Measurements from ENCODE around the gene SDC3. TPM values are rescaled to one million over a fixed set of nuclear protein-coding genes. Genes with fewer than 3 reads are reported as not detected.

Gene SDC3
- polyA plus RNA-seq, 4 donors: 0.67 to 36.1 (median 13.4) TPM

GRCh38 chr1:30900486-30900885 lies 8.1 kb downstream of the SDC3 start:
- no peak overlapping the region for H3K27ac ChIP-seq (ENCODE audit: low read depth in 1 of 3, low read length in 2 of 3)
- 58 to 75% (median 71%) methylated on average over 6 of the region's 6 CpGs for WGBS, 3 donors
- H3K4me1 ChIP-seq (ENCODE audit: control insufficient read depth in 3 of 3, insufficient read depth in 2 of 3, low read depth in 1 of 3, low read length in 2 of 3): peaks cover 0 to 18% (median 10%) of the 10 kb centered on the region in 3 donors

GRCh38 chr1:30899577-30900389 lies 8.8 kb downstream of the SDC3 start:
- no peak overlapping the region for H3K27ac ChIP-seq (ENCODE audit: low read depth in 1 of 3, low read length in 2 of 3)
- H3K36me3 ChIP-seq (ENCODE audit: control insufficient read depth in 3 of 3, insufficient read depth in 2 of 3, low read depth in 1 of 3, low read length in 3 of 3): peaks cover 0 to 18% (median 0%) of the 10 kb centered on the region in 3 donors
- no peaks in the 10 kb centered on the region for H3K27me3 ChIP-seq (ENCODE audit: control insufficient read depth in 3 of 3, insufficient read depth in 3 of 3, low read length in 3 of 3)
- DNase-seq (no peak), FAIRE-seq (no peak)
- H3K9me3 ChIP-seq (ENCODE audit: control insufficient read depth in 2 of 2, insufficient read depth in 1 of 2, low read depth in 1 of 2, low read length in 1 of 2): no peaks in the 10 kb centered on the region
- WGBS, 3 donors: 76 to 77% (median 77%) methylated on average over 13 of the region's 13 CpGs
- no peak overlapping the region for H3K4me3 ChIP-seq (ENCODE audit: low read depth in 1 of 3, low read length in 3 of 3)
- peaks cover 0 to 18% (median 10%) of the 10 kb centered on the region in 3 donors for H3K4me1 ChIP-seq (ENCODE audit: control insufficient read depth in 3 of 3, insufficient read depth in 2 of 3, low read depth in 1 of 3, low read length in 2 of 3)

More at GRCh38 chr1:30900486-30900885, 8.1 kb downstream of the SDC3 start:
- FAIRE-seq (no peak), DNase-seq (no peak)
- H3K9me3 ChIP-seq (ENCODE audit: control insufficient read depth in 2 of 2, insufficient read depth in 1 of 2, low read depth in 1 of 2, low read length in 1 of 2): no peaks in the 10 kb centered on the region
- peaks cover 0 to 16% (median 0%) of the 10 kb centered on the region in 3 donors for H3K36me3 ChIP-seq (ENCODE audit: control insufficient read depth in 3 of 3, insufficient read depth in 2 of 3, low read depth in 1 of 3, low read length in 3 of 3)
- H3K27me3 ChIP-seq (ENCODE audit: control insufficient read depth in 3 of 3, insufficient read depth in 3 of 3, low read length in 3 of 3): no peaks in the 10 kb centered on the region
- no peak overlapping the region for H3K4me3 ChIP-seq (ENCODE audit: low read depth in 1 of 3, low read length in 3 of 3)

- Histone ChIP-seq H3K9me3 (ENCODE audit: control insufficient read depth in 2 of 2, insufficient read depth in 1 of 2, low read depth in 1 of 2, low read length in 1 of 2) (no peaks in the 10 kb centered on the region), H3K4me1 (ENCODE audit: control insufficient read depth in 3 of 3, insufficient read depth in 2 of 3, low read depth in 1 of 3, low read length in 2 of 3) (peaks cover 0 to 18% (median 10%) of the 10 kb centered on the region in 3 donors), H3K27ac (ENCODE audit: low read depth in 1 of 3, low read length in 2 of 3) (no peak overlapping the region), H3K4me3 (ENCODE audit: low read depth in 1 of 3, low read length in 3 of 3) (no peak overlapping the region), H3K36me3 (ENCODE audit: control insufficient read depth in 3 of 3, insufficient read depth in 2 of 3, low read depth in 1 of 3, low read length in 3 of 3) (peaks cover 0 to 17% (median 0%) of the 10 kb centered on the region in 3 donors), H3K27me3 (ENCODE audit: control insufficient read depth in 3 of 3, insufficient read depth in 3 of 3, low read length in 3 of 3) (no peaks in the 10 kb centered on the region)
- DNase-seq (no peak), FAIRE-seq (no peak)
- 88 to 91% (median 89%) methylated on average over 10 of the region's 10 CpGs for WGBS, 3 donors
These were observed 10.3 kb downstream of the SDC3 start for GRCh38 chr1:30898031-30898815.

GRCh38 chr1:30896905-30897304 lies 11.7 kb downstream of the SDC3 start:
- FAIRE-seq (no peak), DNase-seq (no peak)
- 86 to 91% (median 90%) methylated on average over 2 of the region's 2 CpGs for WGBS, 3 donors
- H3K9me3 ChIP-seq (ENCODE audit: control insufficient read depth in 2 of 2, insufficient read depth in 1 of 2, low read depth in 1 of 2, low read length in 1 of 2): no peaks in the 10 kb centered on the region
- H3K27ac ChIP-seq (ENCODE audit: low read depth in 1 of 3, low read length in 2 of 3): no peak overlapping the region
- H3K36me3 ChIP-seq (ENCODE audit: control insufficient read depth in 3 of 3, insufficient read depth in 2 of 3, low read depth in 1 of 3, low read length in 3 of 3): peaks cover 0 to 17% (median 0%) of the 10 kb centered on the region in 3 donors
- H3K4me3 ChIP-seq (ENCODE audit: low read depth in 1 of 3, low read length in 3 of 3): no peak overlapping the region
- peaks cover 0 to 19% (median 3%) of the 10 kb centered on the region in 3 donors for H3K4me1 ChIP-seq (ENCODE audit: control insufficient read depth in 3 of 3, insufficient read depth in 2 of 3, low read depth in 1 of 3, low read length in 2 of 3)
- no peaks in the 10 kb centered on the region for H3K27me3 ChIP-seq (ENCODE audit: control insufficient read depth in 3 of 3, insufficient read depth in 3 of 3, low read length in 3 of 3)

- no peak overlapping the region for H3K27ac ChIP-seq (ENCODE audit: low read depth in 1 of 3, low read length in 2 of 3)
- H3K27me3 ChIP-seq (ENCODE audit: control insufficient read depth in 3 of 3, insufficient read depth in 3 of 3, low read length in 3 of 3): no peaks in the 10 kb centered on the region
- H3K4me1 ChIP-seq (ENCODE audit: control insufficient read depth in 3 of 3, insufficient read depth in 2 of 3, low read depth in 1 of 3, low read length in 2 of 3): peaks cover 0 to 27% (median 0%) of the 10 kb centered on the region in 3 donors
- H3K36me3 ChIP-seq (ENCODE audit: control insufficient read depth in 3 of 3, insufficient read depth in 2 of 3, low read depth in 1 of 3, low read length in 3 of 3): peaks cover 0 to 12% (median 0%) of the 10 kb centered on the region in 3 donors
- FAIRE-seq: no peak
- H3K9me3 ChIP-seq (ENCODE audit: control insufficient read depth in 2 of 2, insufficient read depth in 1 of 2, low read depth in 1 of 2, low read length in 1 of 2): no peaks in the 10 kb centered on the region
- H3K4me3 ChIP-seq (ENCODE audit: low read depth in 1 of 3, low read length in 3 of 3): no peak overlapping the region
- DNase-seq: no peak
- WGBS, 3 donors: 69 to 87% (median 69%) methylated on average over 6 of the region's 6 CpGs
These were observed 12.5 kb downstream of the SDC3 start for GRCh38 chr1:30895944-30896660.

- H3K27ac ChIP-seq (ENCODE audit: low read depth in 1 of 3, low read length in 2 of 3): no peak overlapping the region
- DNase-seq (no peak), FAIRE-seq (no peak)
- no peak overlapping the region for H3K4me3 ChIP-seq (ENCODE audit: low read depth in 1 of 3, low read length in 3 of 3)
- 55 to 68% (median 66%) methylated on average over 6 of the region's 6 CpGs for WGBS, 3 donors
- no peaks in the 10 kb centered on the region for H3K9me3 ChIP-seq (ENCODE audit: control insufficient read depth in 2 of 2, insufficient read depth in 1 of 2, low read depth in 1 of 2, low read length in 1 of 2)
- peaks cover 0 to 11% (median 0%) of the 10 kb centered on the region in 3 donors for H3K36me3 ChIP-seq (ENCODE audit: control insufficient read depth in 3 of 3, insufficient read depth in 2 of 3, low read depth in 1 of 3, low read length in 3 of 3)
- peaks cover 0 to 34% (median 0%) of the 10 kb centered on the region in 3 donors for H3K4me1 ChIP-seq (ENCODE audit: control insufficient read depth in 3 of 3, insufficient read depth in 2 of 3, low read depth in 1 of 3, low read length in 2 of 3)
- no peaks in the 10 kb centered on the region for H3K27me3 ChIP-seq (ENCODE audit: control insufficient read depth in 3 of 3, insufficient read depth in 3 of 3, low read length in 3 of 3)
These were observed 13.1 kb downstream of the SDC3 start for GRCh38 chr1:30895382-30895943.

GRCh38 chr1:30894508-30894973 lies 14.0 kb downstream of the SDC3 start:
- no peak overlapping the region for H3K4me3 ChIP-seq (ENCODE audit: low read depth in 1 of 3, low read length in 3 of 3)
- FAIRE-seq: no peak
- H3K36me3 ChIP-seq (ENCODE audit: control insufficient read depth in 3 of 3, insufficient read depth in 2 of 3, low read depth in 1 of 3, low read length in 3 of 3): peaks cover 0 to 6% (median 0%) of the 10 kb centered on the region in 3 donors
- no peaks in the 10 kb centered on the region for H3K9me3 ChIP-seq (ENCODE audit: control insufficient read depth in 2 of 2, insufficient read depth in 1 of 2, low read depth in 1 of 2, low read length in 1 of 2)
- no peak for DNase-seq
- no peak overlapping the region for H3K27ac ChIP-seq (ENCODE audit: low read depth in 1 of 3, low read length in 2 of 3)
- WGBS, 3 donors: 58 to 61% (median 61%) methylated on average over 7 of the region's 7 CpGs
- peaks cover 0 to 37% (median 0%) of the 10 kb centered on the region in 3 donors for H3K4me1 ChIP-seq (ENCODE audit: control insufficient read depth in 3 of 3, insufficient read depth in 2 of 3, low read depth in 1 of 3, low read length in 2 of 3)
- no peaks in the 10 kb centered on the region for H3K27me3 ChIP-seq (ENCODE audit: control insufficient read depth in 3 of 3, insufficient read depth in 3 of 3, low read length in 3 of 3)

Data from small intestine (tissue), 7 donors.